PC-3 (cell line): ENCODE results near the gene DPPA3. TPM values are rescaled to one million over a fixed set of nuclear protein-coding genes. Genes with fewer than 3 reads are reported as not detected.

Experiments used
- ATAC-seq: fragments of 200-7000 bp; cut with Tn5 transposase; 2 replicates; pipeline ENCODE4 v1.9.1; 2020; ENCODE audit warnings: mild to moderate bottlenecking, moderate library complexity
- BruUV-seq: library from RNA; stranded (reverse); fragments of 400-500 nt; replicated peaks from 2 replicates; lab custom pipeline; 2021; lab: Mats Ljungman, UMichigan
- CTCF ChIA-PET: fragments of 300-600 bp; sonication (Branson Sonifier 250); formaldehyde crosslinking; loops from one replicate; lab custom pipeline; 2022; ENCODE audit warnings: antibody characterized with exemption; lab: Charles Lee
- POLR2A ChIA-PET: fragments of 300-600 bp; sonication (Branson Sonifier 250); formaldehyde crosslinking; loops from one replicate; lab custom pipeline; 2022; ENCODE audit warnings: antibody characterized with exemption; ENCODE audit not compliant: unreplicated experiment; lab: Charles Lee
- DNase-seq: peaks from one replicate; pipeline ENCODE4 v3.0.0-alpha.2; 2015
- H2AFZ ChIP-seq: fragments of 300-600 bp; sonication (generic); 2 replicates; pipeline ENCODE4 v1.6.0; 2016; ENCODE audit warnings: antibody characterized with exemption, low read length
- H3F3A ChIP-seq: fragments of 300-600 bp; sonication (generic); one replicate; pipeline ENCODE4 v1.6.0; 2017; ENCODE audit warnings: antibody characterized with exemption, low read length, control low read depth, mild to moderate bottlenecking; ENCODE audit not compliant: unreplicated experiment
- H3K27ac ChIP-seq: fragments of 300-600 bp; sonication (generic); 2 replicates; pipeline ENCODE4 v1.5.1; 2016; ENCODE audit warnings: mild to moderate bottlenecking, low read length
- H3K27me3 ChIP-seq: fragments of 300-600 bp; sonication (generic); 2 replicates; pipeline ENCODE4 v1.6.1; 2016; ENCODE audit warnings: low read length, mixed read lengths
- H3K36me3 ChIP-seq: fragments of 300-600 bp; sonication (generic); 2 replicates; pipeline ENCODE4 v1.6.1; 2016; ENCODE audit warnings: low read depth, mixed run types, low read length, mixed read lengths
- H3K4me1 ChIP-seq: fragments of 300-600 bp; sonication (generic); 2 replicates; pipeline ENCODE4 v1.5.1; 2016; ENCODE audit warnings: low read length; ENCODE audit not compliant: insufficient read depth
- H3K4me2 ChIP-seq: fragments of 300-600 bp; sonication (generic); 2 replicates; pipeline ENCODE4 v1.6.0; 2016; ENCODE audit warnings: low read length
- H3K4me3 ChIP-seq: fragments of 300-600 bp; sonication (generic); 2 replicates; pipeline ENCODE4 v1.5.1; 2016; ENCODE audit warnings: mild to moderate bottlenecking, low read length, mixed read lengths
- H3K79me2 ChIP-seq: fragments of 300-600 bp; sonication (generic); 2 replicates; pipeline ENCODE4 v1.6.1; 2017; ENCODE audit warnings: low read length, mixed read lengths
- H3K9ac ChIP-seq: fragments of 300-600 bp; sonication (generic); 2 replicates; pipeline ENCODE4 v1.6.0; 2016; ENCODE audit warnings: mild to moderate bottlenecking, low read length
- H3K9me2 ChIP-seq: fragments of 300-600 bp; sonication (generic); replicated peaks from 2 replicates; pipeline ENCODE4 v1.6.1; 2016; ENCODE audit warnings: mixed run types, low read length, mixed read lengths
- H3K9me3 ChIP-seq: fragments of 300-600 bp; sonication (generic); 2 replicates; pipeline ENCODE4 v1.6.1; 2016; ENCODE audit warnings: low read length, mixed read lengths
- H4K20me1 ChIP-seq: fragments of 300-600 bp; sonication (generic); 2 replicates; pipeline ENCODE4 v1.6.1; 2016; ENCODE audit warnings: low read length, mixed read lengths
- EZH2 ChIP-seq: fragments of 300-600 bp; sonication (generic); IDR thresholded peaks from one replicate; pipeline ENCODE4 v1.6.1; 2017; ENCODE audit warnings: antibody characterized with exemption, mild to moderate bottlenecking, low read length; ENCODE audit not compliant: unreplicated experiment
- EZH2phosphoT487 ChIP-seq: fragments of 300-600 bp; sonication (generic); IDR thresholded peaks from 2 replicates; pipeline ENCODE4 v1.6.1; 2018; ENCODE audit warnings: mild to moderate bottlenecking, antibody characterized with exemption, low read length, borderline replicate concordance
- intact Hi-C: fragments of 100-400 bp; cut with micrococcal nuclease; formaldehyde crosslinking; loops from 2 replicates; pipeline ENCODE4 v1.9.0; 2023
- total RNA-seq: library from RNA; depleted of rRNA; stranded (reverse); fragments of >200 nt; gene quantifications from 2 replicates; pipeline ENCODE4 v1.2.3, GENCODE V29; 2014
- TF ChIP-seq, protein P1 (sequence below): fragments of 300-600 bp; sonication (generic); conservative IDR thresholded peaks from 2 replicates; pipeline ENCODE4 v1.5.1; 2017; ENCODE audit warnings: antibody characterized with exemption, low read depth, mild to moderate bottlenecking, low read length

Gene DPPA3
- total RNA-seq, 1 experiment from 2014 or later, result not detected

DNA sequence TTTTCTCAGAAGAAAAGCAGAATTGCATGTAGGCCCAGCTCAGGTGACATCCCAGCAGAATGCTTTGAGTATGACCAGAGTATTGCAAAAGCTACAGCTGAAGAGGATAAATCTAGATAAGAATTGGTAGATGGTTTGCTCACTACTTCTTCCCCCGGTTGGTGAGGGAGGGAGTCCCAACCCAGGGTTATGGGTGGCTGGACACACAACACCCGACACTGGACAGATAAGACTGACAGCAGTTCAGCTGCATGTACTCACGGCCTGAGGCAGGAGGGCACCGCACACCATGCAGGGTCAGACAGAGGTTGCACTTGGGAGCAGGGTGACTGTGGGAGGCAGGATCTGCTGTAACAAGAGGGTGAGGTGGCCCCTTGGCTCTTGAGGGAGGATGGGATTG is 37.6 kb downstream of the DPPA3 start:
- peaks cover 14% of the 10 kb centered on the region for H3K27me3 ChIP-seq
- POLR2A ChIA-PET, result no interaction called here
- BruUV-seq, result no TSS peak
- no peak for ATAC-seq
- no peak for DNase-seq
- H3K4me2 ChIP-seq, result no peak overlapping the region
- intact Hi-C loops, result no loop called here
- no peak overlapping the region for H3K4me3 ChIP-seq
- no peaks in the 10 kb centered on the region for H4K20me1 ChIP-seq
- no peaks in the 10 kb centered on the region for H3F3A ChIP-seq
- H2AFZ ChIP-seq, result no peak overlapping the region
- H3K36me3 ChIP-seq, result no peaks in the 10 kb centered on the region
- H3K4me1 ChIP-seq, result no peaks in the 10 kb centered on the region
- H3K9me2 ChIP-seq, result no peaks in the 10 kb centered on the region
- no peaks in the 10 kb centered on the region for H3K79me2 ChIP-seq
- TF ChIP-seq, protein P1, sequence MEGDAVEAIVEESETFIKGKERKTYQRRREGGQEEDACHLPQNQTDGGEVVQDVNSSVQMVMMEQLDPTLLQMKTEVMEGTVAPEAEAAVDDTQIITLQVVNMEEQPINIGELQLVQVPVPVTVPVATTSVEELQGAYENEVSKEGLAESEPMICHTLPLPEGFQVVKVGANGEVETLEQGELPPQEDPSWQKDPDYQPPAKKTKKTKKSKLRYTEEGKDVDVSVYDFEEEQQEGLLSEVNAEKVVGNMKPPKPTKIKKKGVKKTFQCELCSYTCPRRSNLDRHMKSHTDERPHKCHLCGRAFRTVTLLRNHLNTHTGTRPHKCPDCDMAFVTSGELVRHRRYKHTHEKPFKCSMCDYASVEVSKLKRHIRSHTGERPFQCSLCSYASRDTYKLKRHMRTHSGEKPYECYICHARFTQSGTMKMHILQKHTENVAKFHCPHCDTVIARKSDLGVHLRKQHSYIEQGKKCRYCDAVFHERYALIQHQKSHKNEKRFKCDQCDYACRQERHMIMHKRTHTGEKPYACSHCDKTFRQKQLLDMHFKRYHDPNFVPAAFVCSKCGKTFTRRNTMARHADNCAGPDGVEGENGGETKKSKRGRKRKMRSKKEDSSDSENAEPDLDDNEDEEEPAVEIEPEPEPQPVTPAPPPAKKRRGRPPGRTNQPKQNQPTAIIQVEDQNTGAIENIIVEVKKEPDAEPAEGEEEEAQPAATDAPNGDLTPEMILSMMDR, result no peak
- CTCF ChIA-PET, result no interaction called here
- no peak overlapping the region for H3K9ac ChIP-seq
- no peaks in the 10 kb centered on the region for H3K9me3 ChIP-seq
- H3K27ac ChIP-seq, result no peak overlapping the region

DNA sequence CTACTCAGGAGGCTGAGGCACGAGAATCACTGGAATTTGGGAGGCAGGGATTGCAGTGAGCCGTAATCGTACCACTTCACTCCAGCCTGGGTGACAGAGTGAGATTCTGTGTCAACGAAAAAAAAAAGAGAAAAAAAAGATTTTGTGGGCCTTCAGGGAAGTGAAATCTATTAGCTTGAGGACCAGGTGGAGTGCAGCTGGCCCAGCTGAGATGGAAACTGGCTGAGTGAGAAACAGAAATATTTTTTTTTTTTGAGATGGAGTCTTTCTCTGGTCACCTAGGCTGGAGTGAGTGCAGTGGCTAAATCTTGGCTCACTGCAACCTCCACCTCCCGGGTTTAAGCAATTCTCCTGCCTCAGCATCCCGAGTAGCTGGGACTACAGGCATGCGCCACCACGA is 38.2 kb downstream of the DPPA3 start:
- ChIA-PET CTCF (no interaction called here), POLR2A (no interaction called here)
- no TSS peak for BruUV-seq
- H4K20me1 ChIP-seq, result no peaks in the 10 kb centered on the region
- TF ChIP-seq, protein P1, result no peak
- TF ChIP-seq EZH2phosphoT487, result no peak
- no peak for TF ChIP-seq EZH2
- intact Hi-C loops, result no loop called here
- no peak overlapping the region for H3K4me2 ChIP-seq
- H3K27ac ChIP-seq, result no peak overlapping the region
- ATAC-seq, result no peak
- H2AFZ ChIP-seq, result no peak overlapping the region
- peaks cover 14% of the 10 kb centered on the region for H3K27me3 ChIP-seq
- no peaks in the 10 kb centered on the region for H3K9me3 ChIP-seq
- H3K9me2 ChIP-seq, result no peaks in the 10 kb centered on the region
- no peak for DNase-seq
- H3K4me3 ChIP-seq, result no peak overlapping the region
- H3K79me2 ChIP-seq, result no peaks in the 10 kb centered on the region
- no peak overlapping the region for H3K9ac ChIP-seq
- no peaks in the 10 kb centered on the region for H3F3A ChIP-seq
- no peaks in the 10 kb centered on the region for H3K36me3 ChIP-seq
- no peaks in the 10 kb centered on the region for H3K4me1 ChIP-seq

DNA sequence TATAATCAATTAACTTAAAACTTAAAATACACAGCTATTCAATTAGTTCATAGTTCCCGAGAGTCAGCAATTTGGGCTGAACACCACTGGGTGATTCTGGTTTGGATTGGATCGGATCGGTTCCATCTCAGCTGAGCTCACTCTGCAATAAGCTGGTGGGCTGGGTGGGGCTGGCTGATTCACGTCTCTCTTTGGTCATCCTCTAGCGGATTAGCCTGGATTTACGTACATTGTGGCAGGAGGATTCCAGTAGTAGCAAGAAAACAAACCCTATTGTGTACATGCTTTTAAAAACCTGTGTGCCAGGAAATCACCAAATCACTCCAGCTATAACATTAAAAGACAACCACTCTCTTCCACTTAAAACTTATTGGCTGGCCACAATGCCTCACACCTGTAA is 39.1 kb downstream of the DPPA3 start:
- H3K4me3 ChIP-seq, result no peak overlapping the region
- H3K4me2 ChIP-seq, result no peak overlapping the region
- no peaks in the 10 kb centered on the region for H3K9me2 ChIP-seq
- H3K36me3 ChIP-seq, result no peaks in the 10 kb centered on the region
- no peak overlapping the region for H2AFZ ChIP-seq
- no peak for DNase-seq
- no peak for ATAC-seq
- no peaks in the 10 kb centered on the region for H3K9me3 ChIP-seq
- POLR2A ChIA-PET, result no interaction called here
- no peak overlapping the region for H3K9ac ChIP-seq
- no peak overlapping the region for H3K27ac ChIP-seq
- no peaks in the 10 kb centered on the region for H3F3A ChIP-seq
- CTCF ChIA-PET, result no interaction called here
- no peaks in the 10 kb centered on the region for H4K20me1 ChIP-seq
- no peaks in the 10 kb centered on the region for H3K79me2 ChIP-seq
- intact Hi-C loops, result no loop called here
- H3K27me3 ChIP-seq, result peaks cover 14% of the 10 kb centered on the region
- no TSS peak for BruUV-seq
- TF ChIP-seq EZH2 (no peak), EZH2phosphoT487 (no peak)
- TF ChIP-seq, protein P1, result no peak
- no peaks in the 10 kb centered on the region for H3K4me1 ChIP-seq
